K562 (cell line): ENCODE measurements around the gene EPB41L4A.

ENCODE experiments used
- CEBPB ChIP-seq: fragments of 450-650 bp; IDR thresholded peaks from 2 replicates; pipeline ENCODE4 v1.6.1; 2016; ENCODE audit warnings: missing genetic modification characterization, missing compliant biosample characterization
- CREM ChIP-seq: IDR thresholded peaks from 2 replicates; pipeline ENCODE4 v1.6.1; 2014; ENCODE audit warnings: antibody characterized with exemption, low read depth
- CTCF ChIP-seq, 3 experiments: IDR thresholded peaks in 2 of 3; conservative IDR thresholded peaks in 1 of 3; 2 replicates each; pipeline ENCODE4 v1.5.1; 2011 to 2012; ENCODE audit warnings: low read length in 3 of 3, mild to moderate bottlenecking in 3 of 3, control low read depth in 2 of 3, improper control_type of control experiment in 1 of 3, inconsistent platforms in 1 of 3, low read depth in 1 of 3, mixed read lengths in 1 of 3, moderate library complexity in 1 of 3; ENCODE audit not compliant: insufficient read depth in 2 of 3
- FOXA1 ChIP-seq: fragments of 450-650 bp; IDR thresholded peaks from 2 replicates; pipeline ENCODE4 v1.6.1; 2016; ENCODE audit warnings: mild to moderate bottlenecking, borderline replicate concordance
- FOXK1 ChIP-seq: sonication (generic); formaldehyde crosslinking; IDR thresholded peaks from 2 replicates; pipeline ENCODE4 v1.8.0; 2022; ENCODE audit warnings: missing genetic modification reagents, mild to moderate bottlenecking, borderline replicate concordance
- FOXM1 ChIP-seq, 2 experiments: fragments of 450-650 bp in 1 of 2; sonication (generic) in 1 of 2; formaldehyde crosslinking in 1 of 2; IDR thresholded peaks; 2 replicates each; pipeline versions ENCODE4 v1.6.1 to v1.9.0; 2017 to 2022; ENCODE audit warnings: low read depth in 2 of 2, mild to moderate bottlenecking in 2 of 2, missing genetic modification reagents in 1 of 2, moderate library complexity in 1 of 2
- GTF2E2 ChIP-seq: fragments of 200-800 bp; sonication (Bioruptor generic); IDR thresholded peaks from 2 replicates; pipeline ENCODE4 v1.6.1; 2016; ENCODE audit warnings: missing genetic modification characterization, missing compliant biosample characterization
- POLR2A ChIP-seq: fragments of 450-650 bp; conservative IDR thresholded peaks from 2 replicates; pipeline ENCODE4 v1.6.1; 2016
- POLR2AphosphoS5 ChIP-seq: IDR thresholded peaks from 2 replicates; pipeline ENCODE4 v1.6.1; 2011; ENCODE audit warnings: mild to moderate bottlenecking, low read depth, low read length, moderate library complexity; ENCODE audit not compliant: control insufficient read depth, insufficient read depth
- RBM22 ChIP-seq: fragments of 200-400 bp; formaldehyde crosslinking; IDR thresholded peaks from 2 replicates; pipeline ENCODE4 v1.6.1; 2018; ENCODE audit warnings: low read length, low read depth; ENCODE audit not compliant: poor library complexity, severe bottlenecking
- RNF2 ChIP-seq: sonication (generic); IDR thresholded peaks from 2 replicates; pipeline ENCODE4 v1.6.1; 2016
- TEAD2 ChIP-seq: fragments of 450-650 bp; IDR thresholded peaks from 2 replicates; pipeline ENCODE4 v1.6.1; 2016; ENCODE audit warnings: missing genetic modification characterization, control low read depth, missing compliant biosample characterization
- YY1 ChIP-seq, 3 experiments: IDR thresholded peaks; 2 replicates each; pipeline ENCODE4 v1.6.1; 2011; ENCODE audit warnings: low read length in 2 of 3, mild to moderate bottlenecking in 2 of 3, moderate library complexity in 2 of 3, borderline replicate concordance in 1 of 3, control low read depth in 1 of 3, low read depth in 1 of 3; ENCODE audit not compliant: insufficient read depth in 3 of 3, insufficient replicate concordance in 2 of 3, control insufficient read depth in 1 of 3, insufficient read length in 1 of 3; ENCODE audit errors: extremely low read depth in 1 of 3
- TF ChIP-seq, protein P1 (sequence below): sonication (generic); formaldehyde crosslinking; IDR thresholded peaks from 2 replicates; pipeline ENCODE4 v1.8.0; 2023; ENCODE audit warnings: mild to moderate bottlenecking, missing genetic modification reagents

DNA sequence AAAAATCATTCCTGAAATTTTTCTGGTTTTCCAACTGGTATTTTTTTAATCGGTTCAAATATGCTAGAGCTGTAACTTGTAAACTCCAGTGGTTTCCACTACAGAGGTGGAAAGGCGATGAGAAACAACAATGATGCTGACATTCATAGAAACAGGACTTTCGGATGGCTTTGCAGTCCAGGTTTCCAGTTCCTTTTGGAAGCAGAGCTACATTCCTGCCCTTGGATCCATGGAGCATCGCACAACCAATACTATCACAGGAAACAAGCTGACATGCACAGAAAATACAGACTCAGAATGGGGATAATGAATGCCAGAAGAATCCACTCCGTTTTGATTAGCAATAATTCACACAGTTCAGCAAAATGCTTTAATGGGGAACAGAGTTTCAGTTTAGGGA is 140.0 kb downstream of the EPB41L4A start:
- TF ChIP-seq POLR2AphosphoS5 (no peak), TEAD2 (tag) (no peak), FOXK1 (CRISPR knock-in tag) (no peak), FOXA1 (no peak), YY1 (IDR thresholded peaks at IDR 0.05; ENCODE audit: borderline replicate concordance in 1 of 3, control insufficient read depth in 1 of 3, extremely low read depth in 1 of 3, insufficient read depth in 3 of 3, insufficient read length in 1 of 3, insufficient replicate concordance in 2 of 3, low read depth in 1 of 3, low read length in 2 of 3) (no peak), RBM22 (no peak), POLR2A (no peak), CREM (no peak), CEBPB (tag) (no peak), GTF2E2 (tag) (no peak), CTCF (IDR thresholded peaks at IDR 0.05 in 2 of 3, conservative IDR thresholded peaks at IDR 0.05 in 1 of 3; ENCODE audit: insufficient read depth in 2 of 3, low read depth in 1 of 3, low read length in 3 of 3) (no peak), FOXM1 (IDR thresholded peaks at IDR 0.05; ENCODE audit: low read depth) (no peak), FOXM1 (CRISPR knock-in tag; IDR thresholded peaks at IDR 0.05; ENCODE audit: low read depth) (no peak), RNF2 (no peak)
- TF ChIP-seq, protein P1, sequence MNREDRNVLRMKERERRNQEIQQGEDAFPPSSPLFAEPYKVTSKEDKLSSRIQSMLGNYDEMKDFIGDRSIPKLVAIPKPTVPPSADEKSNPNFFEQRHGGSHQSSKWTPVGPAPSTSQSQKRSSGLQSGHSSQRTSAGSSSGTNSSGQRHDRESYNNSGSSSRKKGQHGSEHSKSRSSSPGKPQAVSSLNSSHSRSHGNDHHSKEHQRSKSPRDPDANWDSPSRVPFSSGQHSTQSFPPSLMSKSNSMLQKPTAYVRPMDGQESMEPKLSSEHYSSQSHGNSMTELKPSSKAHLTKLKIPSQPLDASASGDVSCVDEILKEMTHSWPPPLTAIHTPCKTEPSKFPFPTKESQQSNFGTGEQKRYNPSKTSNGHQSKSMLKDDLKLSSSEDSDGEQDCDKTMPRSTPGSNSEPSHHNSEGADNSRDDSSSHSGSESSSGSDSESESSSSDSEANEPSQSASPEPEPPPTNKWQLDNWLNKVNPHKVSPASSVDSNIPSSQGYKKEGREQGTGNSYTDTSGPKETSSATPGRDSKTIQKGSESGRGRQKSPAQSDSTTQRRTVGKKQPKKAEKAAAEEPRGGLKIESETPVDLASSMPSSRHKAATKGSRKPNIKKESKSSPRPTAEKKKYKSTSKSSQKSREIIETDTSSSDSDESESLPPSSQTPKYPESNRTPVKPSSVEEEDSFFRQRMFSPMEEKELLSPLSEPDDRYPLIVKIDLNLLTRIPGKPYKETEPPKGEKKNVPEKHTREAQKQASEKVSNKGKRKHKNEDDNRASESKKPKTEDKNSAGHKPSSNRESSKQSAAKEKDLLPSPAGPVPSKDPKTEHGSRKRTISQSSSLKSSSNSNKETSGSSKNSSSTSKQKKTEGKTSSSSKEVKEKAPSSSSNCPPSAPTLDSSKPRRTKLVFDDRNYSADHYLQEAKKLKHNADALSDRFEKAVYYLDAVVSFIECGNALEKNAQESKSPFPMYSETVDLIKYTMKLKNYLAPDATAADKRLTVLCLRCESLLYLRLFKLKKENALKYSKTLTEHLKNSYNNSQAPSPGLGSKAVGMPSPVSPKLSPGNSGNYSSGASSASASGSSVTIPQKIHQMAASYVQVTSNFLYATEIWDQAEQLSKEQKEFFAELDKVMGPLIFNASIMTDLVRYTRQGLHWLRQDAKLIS (CRISPR knock-in tag): no peak
